Head of caudate nucleus (tissue), 42 donors: ENCODE data around the gene POLQ.
"Not testable (repeated sequence)": the region's sequence is repeated elsewhere in the genome, so short reads cannot be mapped to it uniquely, and the experiment has no call there.

Experiments used
- DNase-seq, 42 donors: peaks; one replicate each; pipeline versions ENCODE4 v3.0.0 to v3.0.0-alpha.2; 2020 to 2021; ENCODE audit warnings: mixed read lengths in 7 of 42
- intact Hi-C: fragments of 100-400 bp; cut with DNase I; formaldehyde crosslinking; loops from one replicate; pipeline ENCODE4 v1.15.0; 2022

Gene POLQ

DNA sequence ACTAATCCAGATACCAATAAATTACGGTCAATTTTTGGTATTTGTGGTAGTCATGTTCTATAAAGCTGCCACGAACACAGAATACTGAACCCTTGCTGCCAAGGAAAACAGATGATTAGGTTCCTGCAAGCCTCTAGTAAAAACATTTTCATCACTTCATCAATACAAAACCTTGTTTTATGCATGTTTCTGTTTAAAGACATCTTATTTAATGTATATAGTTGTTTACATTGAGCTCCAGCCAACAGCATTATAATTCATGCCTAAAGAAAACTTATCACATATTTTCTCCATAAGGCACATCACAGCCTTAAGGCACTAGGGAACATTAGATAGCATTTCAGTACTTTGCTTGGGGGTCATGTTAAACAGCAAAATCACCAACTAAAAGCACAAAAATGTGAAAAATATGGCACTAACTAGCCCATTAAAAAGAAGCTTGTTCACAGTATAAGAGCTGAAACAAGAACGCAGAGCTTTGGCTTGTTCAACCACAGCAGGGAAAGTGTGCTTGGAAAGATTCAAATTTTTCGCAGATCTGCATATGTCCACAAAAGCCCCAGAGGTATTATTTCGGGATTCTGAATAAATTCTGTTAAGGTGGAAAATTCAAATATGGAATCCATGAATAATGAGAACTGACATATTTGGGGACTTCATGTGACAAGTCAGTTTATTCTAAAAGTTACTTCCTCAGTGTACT is 27.7 kb downstream of the POLQ start:
- DNase-seq, result no peak
- intact Hi-C loops, result no loop called here

DNA sequence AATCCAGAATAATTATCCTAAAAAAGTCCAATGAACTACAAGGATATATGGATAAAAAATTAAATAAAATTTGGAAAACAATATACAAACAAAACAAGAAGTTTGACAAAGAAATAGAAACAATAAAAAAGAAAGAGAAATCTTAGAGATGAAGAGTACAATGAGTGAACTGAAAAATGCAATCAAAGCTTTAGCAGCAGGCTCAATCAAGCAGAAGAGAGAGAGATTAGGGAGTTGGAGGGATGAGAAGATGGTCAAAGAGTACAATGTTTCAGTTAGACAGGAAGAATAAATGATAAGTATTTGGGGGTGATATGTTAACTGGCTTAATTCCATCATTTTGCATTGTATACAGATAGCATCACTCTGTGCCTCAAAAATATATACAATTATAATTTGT is 29.9 kb downstream of the POLQ start:
- intact Hi-C loops, result no loop called here
- DNase-seq, result no peak

DNA sequence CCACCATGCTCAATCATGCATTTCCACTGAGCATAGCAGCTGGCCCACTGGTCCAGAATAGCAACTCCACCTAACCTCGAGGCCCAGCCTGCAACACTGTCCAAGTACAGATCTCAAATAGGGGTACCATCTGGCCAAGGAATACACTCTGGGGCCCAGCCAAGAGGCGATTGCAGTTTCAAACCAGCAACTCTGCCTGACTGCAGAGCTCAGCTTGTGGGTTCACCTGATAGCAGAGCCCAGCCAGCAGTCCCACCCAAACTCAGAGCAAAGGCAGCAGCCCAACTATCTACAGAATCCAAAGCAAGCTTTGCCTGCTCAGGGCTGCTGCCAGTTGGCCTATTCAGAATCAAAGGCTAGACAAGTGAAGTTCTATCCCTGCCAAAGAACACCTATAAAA is 30.5 kb downstream of the POLQ start:
- intact Hi-C loops, result no loop called here
- no peak for DNase-seq

DNA sequence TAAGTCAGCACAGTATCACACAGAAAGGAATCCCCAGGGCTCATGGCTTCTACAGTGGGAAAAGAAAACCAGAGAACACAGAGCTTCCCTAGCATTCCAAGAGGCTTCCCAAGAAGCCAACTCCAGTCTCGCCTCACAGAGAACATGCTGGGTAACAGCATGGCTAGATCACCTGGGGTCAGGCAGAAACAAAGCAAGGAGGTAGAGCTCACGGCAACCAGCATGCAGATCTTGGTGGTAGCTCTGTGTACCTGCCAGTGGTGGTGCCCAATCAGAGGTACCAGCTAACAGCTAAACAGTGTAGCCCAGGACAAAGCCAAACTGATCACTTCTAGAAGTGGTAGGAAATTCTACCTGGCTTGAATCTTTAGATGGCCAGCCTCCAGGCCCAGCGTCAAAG is 31.3 kb downstream of the POLQ start:
- DNase-seq, result no peak
- intact Hi-C loops, result no loop called here

DNA sequence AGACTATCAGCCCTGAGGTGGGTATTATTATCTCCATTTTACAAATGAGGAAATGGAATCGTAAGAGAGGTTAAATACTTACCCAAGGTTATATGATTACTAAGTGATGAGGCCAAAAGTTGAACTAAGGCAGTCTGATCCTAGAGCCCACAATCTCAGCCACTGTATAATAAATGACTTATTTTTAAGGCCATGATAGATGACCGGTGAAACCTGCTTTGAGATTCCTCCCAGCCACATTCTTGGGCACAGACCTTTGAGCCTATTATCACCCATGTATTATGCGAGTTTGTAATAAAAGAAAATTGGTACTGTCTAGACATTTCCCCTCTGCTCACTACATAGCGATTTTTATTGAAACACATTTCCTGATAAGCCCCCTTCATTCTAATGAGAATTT is 37.4 kb downstream of the POLQ start:
- no peak for DNase-seq
- intact Hi-C loops, result no loop called here

DNA sequence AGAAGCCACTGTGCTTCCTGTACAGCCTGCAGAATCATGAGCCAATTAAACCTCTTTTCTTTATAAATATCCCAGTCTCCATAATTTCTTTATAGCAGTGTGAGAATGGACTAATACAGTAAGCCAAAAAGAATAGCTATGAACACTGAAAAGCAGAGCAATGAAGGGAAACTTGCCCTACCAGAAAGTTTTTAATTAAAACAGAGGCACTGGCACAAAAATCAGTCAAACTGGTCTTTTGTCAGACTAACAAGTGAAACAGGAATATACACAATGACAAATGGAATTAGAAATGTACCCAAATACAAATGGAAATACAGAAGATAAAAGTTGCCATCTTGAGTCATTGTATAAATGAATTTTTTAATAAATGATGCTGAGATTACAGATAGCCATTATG is 40.5 kb downstream of the POLQ start:
- intact Hi-C loops, result no loop called here

DNA sequence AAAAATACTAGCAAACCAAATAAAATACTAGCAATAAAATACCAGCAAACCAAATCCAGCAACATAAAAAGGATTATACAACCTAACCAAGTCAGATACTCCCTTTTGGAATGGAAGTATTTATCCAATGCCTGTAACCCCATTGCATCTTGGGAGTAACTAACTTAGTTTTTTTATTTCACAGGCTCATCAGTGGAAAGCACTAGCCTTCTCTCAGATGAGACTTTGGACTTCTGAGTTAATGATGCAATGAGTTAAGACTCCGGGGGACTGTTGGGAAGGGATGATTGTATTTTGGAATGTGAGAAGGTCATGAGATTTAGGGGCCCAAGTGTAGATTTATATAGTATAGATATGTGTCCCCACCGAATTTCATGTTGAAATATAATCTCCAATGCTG is 41.2 kb downstream of the POLQ start:
- no peak for DNase-seq
- intact Hi-C loops, result no loop called here

More for the DNA sequence above, 40.5 kb downstream of the POLQ start:
- no peak for DNase-seq

DNA sequence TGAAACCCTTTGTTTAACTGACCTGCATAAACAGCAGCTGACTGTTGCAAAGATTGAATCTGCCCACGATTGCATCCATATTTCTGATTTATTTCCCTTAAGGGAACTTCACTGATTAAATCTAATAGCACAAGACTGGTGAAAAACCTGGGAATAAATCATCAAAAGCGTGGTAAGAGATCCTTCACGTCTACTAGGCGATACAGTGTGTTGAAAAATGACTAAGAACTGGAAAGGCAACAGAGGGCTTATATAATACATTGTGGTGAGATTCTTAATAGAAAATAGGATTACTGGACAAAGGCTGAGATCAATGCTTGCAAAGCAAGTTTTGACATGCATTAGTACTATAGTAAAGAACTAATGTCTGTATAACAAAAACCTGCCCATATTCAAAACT is 49.0 kb downstream of the POLQ start:
- intact Hi-C loops, result no loop called here
- no peak for DNase-seq

DNA sequence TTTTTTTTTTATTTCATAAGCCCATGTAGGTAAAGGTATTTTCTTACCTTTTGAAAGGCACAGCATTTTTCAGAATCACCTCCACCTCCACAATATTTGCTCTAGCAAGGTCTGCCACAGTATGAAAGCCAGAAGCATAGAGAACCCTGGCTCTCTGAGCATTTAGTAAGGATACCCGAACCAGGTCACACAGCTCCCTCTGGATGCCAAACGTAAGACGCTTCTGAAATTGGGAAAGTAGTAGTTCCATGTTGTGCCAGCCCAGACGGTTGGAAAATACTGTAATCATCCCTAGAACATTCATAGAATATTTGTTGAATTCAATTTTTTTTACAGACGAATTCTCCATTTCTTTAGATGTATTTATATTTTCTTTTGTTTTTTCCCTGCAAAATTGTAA is 52.4 kb downstream of the POLQ start:
- intact Hi-C loops, result no loop called here
- DNase-seq, result no peak

DNA sequence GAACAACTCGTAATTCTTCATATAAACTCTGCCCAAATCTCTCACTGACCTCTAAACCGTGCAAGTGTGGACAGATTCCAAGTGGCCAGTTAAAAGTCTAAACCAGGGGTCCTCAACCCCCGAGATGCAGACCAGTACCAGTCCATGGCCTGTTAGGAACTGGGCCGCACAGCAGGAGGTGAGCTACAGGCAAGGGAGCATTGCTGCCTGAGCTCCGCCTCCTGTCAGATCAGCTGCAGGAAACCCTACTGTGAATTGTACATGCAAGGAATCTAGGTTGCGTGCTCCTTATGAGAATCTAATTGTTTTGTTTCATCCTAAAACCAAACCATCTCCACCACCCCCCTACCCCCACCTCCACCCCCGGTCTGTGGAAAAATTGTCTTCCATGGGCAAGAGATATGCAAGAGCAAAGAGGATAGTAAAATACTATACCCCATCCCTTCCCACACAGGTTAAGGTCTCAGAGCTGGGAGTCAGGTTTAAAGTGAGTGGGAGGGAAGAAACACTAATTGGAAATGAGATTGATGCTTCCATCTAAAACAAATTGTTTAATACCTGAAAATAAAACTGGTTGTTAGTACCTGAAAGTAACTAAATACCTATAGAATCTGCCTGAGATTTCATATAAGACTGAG is 54.0 kb downstream of the POLQ start:
- intact Hi-C loops, result no loop called here
- DNase-seq, result no peak

DNA sequence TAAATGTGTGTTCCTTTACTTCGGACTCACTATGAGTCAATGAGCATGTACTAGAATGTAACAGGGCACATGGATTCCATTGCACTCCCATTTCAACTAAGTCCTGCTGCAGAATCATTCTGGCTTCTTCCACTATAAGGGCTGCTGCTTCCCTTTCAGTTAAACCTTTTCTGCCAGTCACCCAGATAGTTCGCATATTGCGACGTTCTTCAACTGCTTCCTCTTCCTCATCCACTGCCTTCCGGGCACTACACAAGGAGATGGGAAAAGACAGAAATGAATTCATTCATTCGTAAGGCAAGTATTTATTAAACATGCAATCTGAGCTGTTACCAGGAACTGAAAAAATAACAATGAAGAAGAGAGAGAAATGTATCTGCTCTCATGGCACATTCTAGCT is 55.6 kb downstream of the POLQ start:
- no peak for DNase-seq
- intact Hi-C loops, result no loop called here

DNA sequence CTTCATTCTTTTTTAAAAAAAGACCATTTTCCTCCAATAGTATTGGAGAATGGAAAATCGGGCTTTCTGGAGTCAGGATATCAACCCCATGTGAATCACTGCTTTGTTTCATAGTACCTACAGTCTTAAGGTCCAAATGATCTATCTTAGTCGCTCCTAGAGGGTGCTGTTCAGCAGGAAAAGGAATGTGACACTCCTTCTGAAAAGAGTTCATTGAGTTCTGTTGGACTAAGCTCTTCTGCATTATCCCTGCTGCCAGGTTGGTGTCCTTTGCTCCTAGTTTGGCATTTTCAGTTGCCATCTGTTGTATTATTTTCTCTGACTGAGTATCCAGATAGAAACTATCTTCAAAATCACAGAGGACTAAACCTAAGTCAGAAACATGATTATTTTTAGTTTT is 57.2 kb downstream of the POLQ start:
- intact Hi-C loops, result no loop called here

DNA sequence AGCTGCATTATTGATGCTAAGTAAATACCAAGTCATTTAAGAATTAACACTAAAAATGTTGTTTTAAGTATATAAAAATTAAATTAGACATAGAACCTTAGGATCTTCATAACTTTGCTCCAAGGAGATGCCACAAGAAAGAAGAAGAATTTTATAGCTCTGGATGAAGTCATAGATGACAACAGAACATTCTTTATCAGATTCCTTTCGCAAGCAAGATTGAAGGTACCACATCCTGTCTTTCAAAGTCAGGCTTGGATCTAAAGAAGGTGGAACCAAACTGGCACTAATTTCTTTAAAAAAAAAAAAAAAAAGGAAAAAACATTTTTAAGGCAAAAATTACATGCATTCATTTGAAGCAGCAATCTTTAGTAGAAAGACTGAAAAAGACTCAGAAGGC is 62.5 kb downstream of the POLQ start:
- DNase-seq, result no peak
- intact Hi-C loops, result no loop called here

More for the DNA sequence above, 57.2 kb downstream of the POLQ start:
- DNase-seq, result no peak

DNA sequence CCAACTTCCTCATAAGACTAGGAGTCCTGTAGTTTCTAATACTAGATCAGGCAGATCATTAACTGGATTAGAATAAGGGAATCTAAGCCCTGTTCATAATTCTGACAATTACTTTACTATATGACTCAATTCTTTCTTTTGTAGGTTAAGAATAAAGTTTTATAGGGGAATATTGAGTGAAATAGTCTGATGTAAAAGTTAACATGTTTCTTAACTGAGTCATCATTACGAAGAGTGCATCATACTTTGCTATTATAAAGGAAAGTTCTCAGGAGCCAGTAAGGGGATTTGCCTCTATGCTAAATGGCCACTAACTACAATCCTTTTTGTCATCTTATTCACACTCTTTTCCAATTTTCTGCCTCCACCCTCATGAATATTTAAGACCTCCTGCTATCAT is 63.1 kb downstream of the POLQ start:
- intact Hi-C loops, result no loop called here

DNA sequence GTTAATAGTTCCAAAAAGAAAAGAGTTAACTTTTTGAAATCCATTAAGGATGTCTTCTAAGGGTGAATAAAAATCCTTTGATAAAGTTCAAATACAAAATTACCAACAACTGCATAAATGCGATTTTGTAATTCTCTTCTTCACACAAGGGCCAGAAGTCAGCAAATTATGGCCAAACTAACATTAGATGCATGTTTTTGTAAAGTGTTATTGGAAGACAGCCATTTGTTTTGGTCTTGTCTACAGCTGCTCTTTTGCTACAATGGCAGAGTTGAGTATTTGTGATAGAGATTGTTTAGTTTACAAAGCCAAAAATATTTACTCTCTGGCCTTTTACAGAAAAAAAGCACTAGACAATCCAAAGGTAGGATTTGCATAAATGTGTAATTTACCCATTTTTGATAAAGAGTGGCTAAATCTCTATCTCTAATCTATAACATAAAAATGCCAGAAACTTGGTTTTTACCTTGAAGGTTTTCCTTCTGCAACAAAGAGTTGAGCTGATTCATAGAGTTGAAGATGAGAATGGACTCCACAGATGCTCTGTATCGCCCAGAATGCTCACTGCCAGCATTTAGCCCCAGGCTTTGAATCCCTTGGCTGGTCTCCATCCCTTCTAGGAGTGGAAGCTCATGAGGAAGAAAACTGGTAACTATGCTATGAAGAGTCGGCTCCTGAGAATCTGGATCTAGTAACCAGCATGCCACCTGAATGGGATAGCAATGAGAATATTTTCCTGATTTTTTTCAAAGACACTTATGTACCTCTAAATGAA is 64.5 kb downstream of the POLQ start:
- intact Hi-C loops, result no loop called here
- DNase-seq, result no peak

More for the DNA sequence above, 63.1 kb downstream of the POLQ start:
- DNase-seq, result no peak

DNA sequence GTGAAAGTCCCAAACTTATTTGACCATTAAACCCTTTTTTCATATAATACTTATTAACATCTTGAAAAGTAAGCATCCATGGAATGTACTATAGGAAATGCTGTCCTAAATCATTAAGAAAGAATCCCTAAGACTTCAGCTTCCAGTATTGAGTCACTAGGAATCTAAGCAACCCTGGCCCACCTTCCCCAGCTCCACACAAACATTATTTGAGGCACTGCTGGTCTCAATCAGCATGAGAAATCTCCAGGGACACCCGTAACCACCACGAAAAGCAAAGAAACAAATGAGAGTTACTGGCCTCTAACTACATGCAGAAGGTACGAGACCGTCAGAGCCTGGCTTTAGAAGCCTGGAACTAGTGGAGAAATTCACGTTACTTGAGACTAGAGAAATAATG is 68.2 kb downstream of the POLQ start:
- no peak for DNase-seq
- intact Hi-C loops, result no loop called here

DNA sequence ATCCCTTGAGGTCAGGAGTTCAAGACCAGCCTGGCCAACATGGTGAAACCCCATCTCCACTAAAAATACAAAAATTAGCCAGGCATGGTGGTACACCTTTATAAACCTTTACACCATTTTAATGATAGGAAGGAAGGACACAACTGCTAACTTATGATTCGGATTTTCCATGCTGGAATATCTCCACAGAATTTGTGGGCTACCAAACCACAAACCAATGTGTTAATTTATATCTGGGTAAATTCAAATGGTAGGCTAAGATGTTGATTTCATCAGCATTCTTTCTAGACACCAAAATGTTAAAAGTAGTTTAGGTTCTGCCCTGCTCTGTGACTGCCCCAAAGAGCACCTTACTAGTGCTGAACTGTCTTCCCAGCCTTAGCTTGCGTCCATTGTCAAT is 72.8 kb downstream of the POLQ start:
- DNase-seq, result no peak
- intact Hi-C loops, result no loop called here

DNA sequence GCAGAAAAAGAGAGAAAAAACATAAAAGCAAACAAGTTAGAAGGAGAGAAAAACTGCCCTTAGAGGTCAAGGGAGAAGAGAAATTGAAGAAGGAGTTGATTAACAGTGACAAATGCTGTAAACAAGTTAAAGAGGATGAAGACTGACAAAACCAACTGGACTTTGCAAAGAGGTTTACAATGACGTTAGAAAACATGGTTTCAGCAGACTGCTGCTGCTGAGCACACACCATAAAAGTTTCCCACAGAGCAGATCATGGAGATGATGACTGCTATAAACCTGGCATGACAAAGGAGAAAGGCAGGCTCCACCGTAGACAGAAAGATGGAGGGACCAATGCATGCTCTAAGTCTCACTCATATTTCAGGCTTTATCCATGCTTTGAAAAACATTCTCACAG is 78.7 kb downstream of the POLQ start:
- no peak for DNase-seq
- intact Hi-C loops, result no loop called here

DNA sequence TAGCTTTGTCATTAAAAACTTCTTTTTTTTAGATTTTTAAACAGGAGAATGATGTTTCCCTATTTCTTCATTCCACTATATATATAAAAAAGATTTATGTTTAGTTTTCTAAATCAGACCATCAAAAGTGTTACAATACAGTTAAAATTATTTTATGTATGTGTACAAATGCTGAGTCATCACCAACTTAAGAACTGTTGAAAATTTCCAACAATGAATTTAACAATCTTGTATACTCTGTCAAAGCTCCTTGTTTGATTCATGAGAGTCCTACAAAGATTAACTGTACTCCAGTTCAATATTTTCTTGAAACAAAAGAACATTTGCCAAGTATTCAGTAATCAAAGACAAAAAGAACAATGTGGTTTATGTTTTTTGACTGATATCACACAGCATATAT is 82.0 kb downstream of the POLQ start:
- no peak for DNase-seq
- intact Hi-C loops, result no loop called here

DNA sequence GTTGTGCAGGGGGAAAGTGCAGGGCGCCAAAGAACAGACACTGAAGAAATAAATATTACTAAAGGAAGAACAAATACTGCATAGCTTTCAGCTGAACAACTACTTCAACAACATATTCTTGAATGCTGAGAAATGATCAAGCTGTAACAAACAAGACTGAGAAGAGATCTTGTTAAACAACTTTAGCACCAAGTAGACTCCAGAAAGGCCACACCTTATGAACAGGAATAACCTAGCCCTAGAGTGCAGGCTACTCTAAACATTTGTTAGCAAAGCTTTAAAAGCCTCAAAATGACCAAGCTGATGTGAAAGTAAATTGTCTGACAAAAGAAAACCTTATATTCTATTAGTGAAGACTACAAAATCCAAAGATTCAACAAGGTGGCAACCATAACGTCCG is 83.2 kb downstream of the POLQ start:
- no peak for DNase-seq
- intact Hi-C loops, result no loop called here

DNA sequence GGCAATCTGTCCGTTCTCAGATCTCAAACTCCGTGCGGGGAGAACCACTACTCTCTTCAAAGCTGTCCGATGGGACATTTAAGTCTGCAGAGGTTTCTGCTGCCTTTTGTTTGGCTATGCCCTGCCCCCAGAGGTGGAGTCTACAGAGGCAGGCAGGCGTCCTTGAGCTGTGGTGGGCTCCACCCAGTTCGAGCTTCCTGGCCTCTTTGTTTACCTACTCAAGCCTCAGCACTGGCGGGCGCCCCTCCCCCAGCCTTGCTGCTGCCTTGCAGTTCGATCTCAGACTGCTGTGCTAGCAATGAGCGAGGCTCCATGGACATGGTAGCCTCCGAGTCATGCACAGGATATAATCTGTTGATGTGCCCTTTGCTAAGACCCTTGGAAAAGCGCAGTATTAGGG is 94.0 kb downstream of the POLQ start:
- intact Hi-C loops, DNase-seq: not testable (repeated sequence)
